Memory B cell (primary cell): Measurements from ENCODE around the gene MYPOP.
A peak's percentile ranks its signal among the peaks of the same experiment; 100 is the strongest.

Source experiments
- ATAC-seq: fragments of 150-1000 bp; cut with Tn5 transposase; 2 replicates; pipeline ENCODE4 v1.10.0; 2021; ENCODE audit warnings: low read depth, mild to moderate bottlenecking, moderate library complexity
- DNase-seq, 2 donors: peaks; one replicate each; pipeline ENCODE4 v3.0.0; 2022; ENCODE audit warnings: low spot score in 2 of 2
- H3K27ac Mint-ChIP-seq: one replicate; pipeline ENCODE4 v1.8.0; 2022; ENCODE audit warnings: mild to moderate bottlenecking, moderate library complexity, mixed read lengths
- H3K27me3 Mint-ChIP-seq: one replicate; pipeline ENCODE4 v1.8.0; 2022; ENCODE audit warnings: mixed read lengths
- H3K36me3 Mint-ChIP-seq: one replicate; pipeline ENCODE4 v1.8.0; 2022; ENCODE audit warnings: mild to moderate bottlenecking, mixed read lengths
- H3K4me1 Mint-ChIP-seq: one replicate; pipeline ENCODE4 v1.8.0; 2022; ENCODE audit warnings: mixed read lengths
- H3K4me3 Mint-ChIP-seq: one replicate; pipeline ENCODE4 v1.8.0; 2022; ENCODE audit warnings: mild to moderate bottlenecking, moderate library complexity, mixed read lengths
- H3K9me3 Mint-ChIP-seq: one replicate; pipeline ENCODE4 v1.8.0; 2022; ENCODE audit warnings: mixed read lengths

The MYPOP gene

DNA sequence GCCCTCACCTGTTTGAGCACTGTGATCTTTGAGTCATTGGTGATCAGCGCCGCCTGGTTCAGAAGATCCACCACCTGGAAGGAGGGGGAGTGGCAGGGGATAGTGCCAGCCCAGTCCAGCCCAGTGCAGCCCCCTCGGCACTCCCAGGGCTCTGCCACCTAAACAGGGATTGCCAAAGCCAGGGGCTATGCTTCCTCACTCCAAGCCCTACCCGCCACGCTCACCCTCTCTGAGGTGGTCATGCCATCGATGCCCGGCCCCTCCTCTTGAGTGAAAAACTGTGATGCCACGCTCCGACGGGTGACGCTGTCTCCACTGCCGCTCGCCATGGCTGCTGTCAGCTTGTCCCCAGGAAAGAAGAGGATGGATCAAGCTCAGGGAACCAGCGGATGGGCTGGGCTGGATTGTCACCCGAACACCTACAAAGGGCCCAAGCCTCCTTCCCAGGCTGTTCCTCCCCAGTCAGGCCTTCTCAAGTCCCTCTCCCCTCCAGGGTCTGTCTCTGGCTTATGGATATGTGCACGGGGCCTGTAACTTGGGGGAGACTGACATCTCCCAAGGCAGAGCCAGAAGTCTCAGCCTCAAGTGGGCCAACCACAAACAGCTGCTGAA lies 48.1 kb downstream of the MYPOP start:
- Mint-ChIP-seq H3K4me3 (no peak overlapping the region), H3K4me1 (peaks cover 11% of the 10 kb centered on the region), H3K27me3 (no peaks in the 10 kb centered on the region), H3K9me3 (no peaks in the 10 kb centered on the region), H3K27ac (no peak overlapping the region), H3K36me3 (peaks cover 24% of the 10 kb centered on the region)
- no peak for DNase-seq
- no peak for ATAC-seq

DNA sequence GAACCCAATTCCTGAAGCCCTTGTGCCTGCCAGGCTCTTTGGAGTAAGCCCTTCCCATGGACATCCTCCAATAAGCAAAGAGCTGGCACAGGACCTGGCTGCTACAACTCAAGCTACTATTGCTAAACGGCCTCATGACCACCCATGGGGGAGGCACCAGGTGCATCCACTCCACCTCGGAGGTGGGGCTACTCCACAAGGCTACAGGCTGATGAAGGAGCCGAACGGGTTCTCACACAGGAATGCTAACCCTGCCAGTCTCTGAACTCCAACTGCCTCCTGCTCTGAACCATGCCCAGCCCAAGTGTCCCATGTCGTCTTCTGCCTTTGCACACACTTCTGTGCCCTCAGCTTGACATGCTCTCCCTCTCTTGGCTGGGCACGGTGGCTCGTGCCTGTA lies 49.4 kb downstream of the MYPOP start:
- no peak for DNase-seq
- no peak overlapping the region for H3K27ac Mint-ChIP-seq

DNA sequence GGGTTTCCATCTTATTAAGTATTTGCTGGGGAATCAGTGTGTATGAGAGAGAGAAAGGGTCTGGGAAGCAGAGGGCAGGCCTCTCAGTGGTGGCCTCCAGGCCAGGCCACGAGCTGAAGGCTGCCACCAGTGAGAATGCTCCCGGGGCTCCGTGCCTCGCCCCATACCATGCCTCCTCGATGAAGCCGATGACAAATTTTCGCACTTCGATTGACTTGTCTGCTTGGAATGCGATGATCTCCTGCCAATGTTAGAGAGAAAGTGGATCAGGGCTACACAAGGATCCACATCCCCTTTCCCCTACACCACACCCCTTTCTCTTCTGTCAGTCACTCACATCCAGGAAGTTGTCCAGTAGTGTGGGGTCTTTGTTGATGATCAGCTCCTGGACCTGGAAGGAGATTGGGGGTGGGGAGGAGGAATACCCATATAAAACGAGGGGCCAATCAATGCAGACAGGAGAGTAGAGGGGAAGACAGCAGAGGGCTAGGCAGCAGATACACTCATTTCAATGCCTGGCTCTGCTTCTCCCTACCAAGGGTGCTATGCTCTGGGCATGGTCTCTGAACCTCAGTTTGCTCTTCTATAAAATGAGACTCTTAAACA lies 50.2 kb downstream of the MYPOP start:
- no peak for ATAC-seq
- Mint-ChIP-seq H3K4me3 (no peak overlapping the region), H3K4me1 (peaks cover 8% of the 10 kb centered on the region), H3K36me3 (peaks cover 30% of the 10 kb centered on the region), H3K9me3 (no peaks in the 10 kb centered on the region), H3K27me3 (no peaks in the 10 kb centered on the region), H3K27ac (no peak overlapping the region)
- no peak for DNase-seq

More for the DNA sequence above, 49.4 kb downstream of the MYPOP start:
- Mint-ChIP-seq H3K9me3 (no peaks in the 10 kb centered on the region), H3K36me3 (peaks cover 23% of the 10 kb centered on the region), H3K4me3 (no peak overlapping the region), H3K27me3 (no peaks in the 10 kb centered on the region), H3K4me1 (peaks cover 7% of the 10 kb centered on the region)
- ATAC-seq = no peak

DNA sequence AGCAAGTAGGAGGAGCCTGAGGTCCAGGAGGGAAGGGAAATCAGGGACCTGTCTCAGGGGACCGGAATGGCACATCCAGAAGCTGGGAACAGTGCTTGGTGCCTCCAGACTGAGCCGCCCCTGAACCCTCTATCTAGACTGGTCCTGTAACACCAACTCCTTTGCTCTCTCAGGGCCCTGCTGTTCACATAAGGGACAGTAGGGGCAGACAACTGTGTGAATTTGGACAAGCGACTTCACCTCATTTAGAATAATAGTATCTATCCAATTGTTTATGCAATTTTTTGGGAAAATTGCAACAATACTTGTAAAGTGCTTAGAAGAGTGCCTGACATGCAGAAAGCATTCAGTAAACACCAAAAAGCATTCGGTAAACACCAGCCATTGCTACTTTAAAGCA lies 53.5 kb downstream of the MYPOP start:
- H3K27me3 Mint-ChIP-seq = no peaks in the 10 kb centered on the region
- no peak overlapping the region for H3K27ac Mint-ChIP-seq
- peaks cover 6% of the 10 kb centered on the region for H3K4me1 Mint-ChIP-seq
- peak; percentile 27 for ATAC-seq
- no peak for DNase-seq
- H3K36me3 Mint-ChIP-seq = peaks cover 40% of the 10 kb centered on the region
- no peaks in the 10 kb centered on the region for H3K9me3 Mint-ChIP-seq
- H3K4me3 Mint-ChIP-seq = no peak overlapping the region

DNA sequence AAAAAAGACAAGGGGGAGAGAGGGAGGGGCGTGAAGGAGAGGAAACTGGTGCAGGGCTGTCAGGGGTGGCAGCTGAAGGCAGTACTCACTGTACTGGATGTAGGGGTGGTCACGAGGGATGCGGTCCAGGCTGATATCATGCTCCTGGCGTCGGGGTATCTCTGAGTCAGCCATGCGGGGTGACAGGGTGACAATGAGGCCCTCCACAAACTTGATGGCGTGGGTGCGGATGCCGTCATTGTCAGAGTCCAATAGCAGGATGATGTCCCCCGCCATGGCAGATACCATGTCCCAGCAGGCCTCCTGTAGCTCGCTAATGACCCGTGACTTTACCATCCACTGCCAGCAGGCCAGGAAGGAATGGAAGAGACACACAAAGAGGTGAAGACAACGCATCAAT lies 54.8 kb downstream of the MYPOP start:
- H3K9me3 Mint-ChIP-seq = no peaks in the 10 kb centered on the region
- H3K4me1 Mint-ChIP-seq = peaks cover 6% of the 10 kb centered on the region
- H3K4me3 Mint-ChIP-seq = no peak overlapping the region
- ATAC-seq (no peak), DNase-seq (no peak)
- H3K27me3 Mint-ChIP-seq = no peaks in the 10 kb centered on the region
- peaks cover 36% of the 10 kb centered on the region for H3K36me3 Mint-ChIP-seq
- no peak overlapping the region for H3K27ac Mint-ChIP-seq

DNA sequence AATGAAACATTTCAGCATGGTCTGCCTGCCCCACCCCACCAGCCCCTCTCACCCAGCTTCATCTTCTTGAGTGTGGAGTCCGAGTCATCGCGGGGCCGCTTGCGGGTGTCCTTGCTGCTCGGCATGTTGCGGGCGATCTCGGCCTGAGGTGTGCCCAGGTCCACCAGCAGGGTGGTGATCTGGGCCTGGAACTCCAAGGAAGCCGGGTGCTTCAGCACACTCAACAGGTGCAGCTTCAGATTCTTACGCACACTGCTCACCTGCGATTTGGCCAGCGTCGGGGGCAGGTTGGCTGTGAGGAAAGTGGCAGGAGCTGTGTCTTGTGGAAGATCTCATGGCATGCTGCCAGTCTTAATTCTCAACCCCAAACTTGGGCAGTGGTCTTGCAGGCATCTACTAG lies 60.2 kb downstream of the MYPOP start:
- Mint-ChIP-seq H3K4me3 (no peak overlapping the region), H3K4me1 (no peaks in the 10 kb centered on the region), H3K9me3 (no peaks in the 10 kb centered on the region), H3K27me3 (no peaks in the 10 kb centered on the region), H3K27ac (no peak overlapping the region), H3K36me3 (peaks cover 40% of the 10 kb centered on the region)
- no peak for ATAC-seq
- no peak for DNase-seq
